HG03175 (cell line): ENCODE data around the gene ELF3.
"Not testable (repeated sequence)": the region's sequence is repeated elsewhere in the genome, so short reads cannot be mapped to it uniquely, and the experiment has no call there.

Experiments used
- ATAC-seq: cut with Tn5 transposase; IDR thresholded peaks from one replicate; pipeline ENCODE4 v1.9.1; 2021; ENCODE audit warnings: mild to moderate bottlenecking, moderate library complexity; ENCODE audit not compliant: unreplicated experiment

ELF3 gene

GRCh38 chr1:202010180-202011015 is at the start of gene ELF3:
Gene ELF3, plus strand, starts transcription at chr1:202010587. Its CDS starts 550 bp downstream, at chr1:202011137.
- ATAC-seq = peak; percentile 67

GRCh38 chr1:201962382-201962781 is 48.0 kb upstream of the ELF3 start:
- ATAC-seq = not testable (repeated sequence)

GRCh38 chr1:201964261-201964660 is 46.1 kb upstream of the ELF3 start:
- ATAC-seq = no peak

- ATAC-seq = no peak
These were observed 44.2 kb upstream of the ELF3 start for GRCh38 chr1:201966171-201966570.

GRCh38 chr1:201968202-201968925 is 42.0 kb upstream of the ELF3 start:
- no peak for ATAC-seq

- ATAC-seq = no peak
These were observed 39.8 kb upstream of the ELF3 start for GRCh38 chr1:201970334-201971159.

- no peak for ATAC-seq
These were observed 28.2 kb upstream of the ELF3 start for GRCh38 chr1:201982082-201982622.

- ATAC-seq = peak; percentile 76
These were observed 27.6 kb upstream of the ELF3 start, which contains the start of gene RNPEP for GRCh38 chr1:201982623-201983379. Gene RNPEP, plus strand, starts transcription at chr1:201982648. Its CDS starts 19 bp downstream, at chr1:201982667.

GRCh38 chr1:201983380-201983805 is 27.0 kb upstream of the ELF3 start:
- peak; percentile 34 for ATAC-seq

GRCh38 chr1:201984446-201984845 is 25.9 kb upstream of the ELF3 start:
- no peak for ATAC-seq

- no peak for ATAC-seq
These were observed 25.0 kb upstream of the ELF3 start for GRCh38 chr1:201985355-201985754.

GRCh38 chr1:201988601-201989000 is 21.8 kb upstream of the ELF3 start:
- no peak for ATAC-seq

GRCh38 chr1:201989354-201990128 is 20.8 kb upstream of the ELF3 start:
- no peak for ATAC-seq

GRCh38 chr1:201990427-201990826 is 20.0 kb upstream of the ELF3 start:
- no peak for ATAC-seq

- no peak for ATAC-seq
These were observed 10.7 kb upstream of the ELF3 start for GRCh38 chr1:201999625-202000238.

GRCh38 chr1:202002507-202002906 is 7.9 kb upstream of the ELF3 start:
- no peak for ATAC-seq

- no peak for ATAC-seq
These were observed 5.7 kb upstream of the ELF3 start for GRCh38 chr1:202004711-202005110.

- ATAC-seq = no peak
These were observed 4.4 kb upstream of the ELF3 start for GRCh38 chr1:202005958-202006357.

GRCh38 chr1:202007304-202007703 is 3.1 kb upstream of the ELF3 start:
- ATAC-seq = no peak
